ACC112 (cell line): ENCODE results near the gene EYA4.
"Not testable (repeated sequence)": the region's sequence is repeated elsewhere in the genome, so short reads cannot be mapped to it uniquely, and the experiment has no call there.

Experiments used
- H2AFZ ChIP-seq: fragments of 200-600 bp; sonication (generic); one replicate; pipeline ENCODE4 v1.6.0; 2017; ENCODE audit warnings: antibody characterized with exemption, low read length; ENCODE audit not compliant: unreplicated experiment
- H3K27ac ChIP-seq: fragments of 200-600 bp; sonication (generic); 2 replicates; pipeline ENCODE4 v1.5.1; 2014; ENCODE audit warnings: low read depth, mild to moderate bottlenecking, antibody characterized with exemption, low read length, moderate library complexity
- H3K27me3 ChIP-seq: fragments of 200-600 bp; sonication (generic); 2 replicates; pipeline ENCODE4 v1.6.1; 2014; ENCODE audit warnings: mild to moderate bottlenecking, antibody characterized with exemption, low read length, moderate library complexity, mixed read lengths; ENCODE audit not compliant: insufficient read depth
- H3K36me3 ChIP-seq: fragments of 200-600 bp; sonication (generic); 2 replicates; pipeline ENCODE4 v1.6.1; 2016; ENCODE audit warnings: mild to moderate bottlenecking, antibody characterized with exemption, low read length, moderate library complexity, mixed read lengths; ENCODE audit not compliant: insufficient read depth
- H3K4me1 ChIP-seq: fragments of 200-600 bp; sonication (generic); one replicate; pipeline ENCODE4 v1.6.1; 2016; ENCODE audit warnings: low read length, mixed read lengths; ENCODE audit not compliant: insufficient read depth, unreplicated experiment, control insufficient read depth
- H3K4me3 ChIP-seq: fragments of 200-600 bp; sonication (generic); 2 replicates; pipeline ENCODE4 v1.5.1; 2014; ENCODE audit warnings: mild to moderate bottlenecking, low read depth, low read length
- H3K79me2 ChIP-seq: fragments of 200-600 bp; sonication (generic); one replicate; pipeline ENCODE4 v1.6.0; 2016; ENCODE audit warnings: low read length; ENCODE audit not compliant: control insufficient read depth, unreplicated experiment, insufficient read depth

Gene EYA4

GRCh38 chr6:133396233-133396983, 155.3 kb downstream of the EYA4 start:
- Histone ChIP-seq H3K36me3 (no peaks in the 10 kb centered on the region), H2AFZ (no peak overlapping the region), H3K4me1 (peaks cover 6% of the 10 kb centered on the region), H3K27me3 (no peaks in the 10 kb centered on the region), H3K4me3 (no peak overlapping the region), H3K27ac (no peak overlapping the region), H3K79me2 (no peaks in the 10 kb centered on the region)

- H3K4me1 ChIP-seq: peaks cover 6% of the 10 kb centered on the region
- H3K27ac ChIP-seq: no peak overlapping the region
- no peak overlapping the region for H3K4me3 ChIP-seq
- no peak overlapping the region for H2AFZ ChIP-seq
- H3K79me2 ChIP-seq: no peaks in the 10 kb centered on the region
- no peaks in the 10 kb centered on the region for H3K27me3 ChIP-seq
- H3K36me3 ChIP-seq: no peaks in the 10 kb centered on the region
These were observed 155.8 kb downstream of the EYA4 start for GRCh38 chr6:133396984-133397348.

DNA sequence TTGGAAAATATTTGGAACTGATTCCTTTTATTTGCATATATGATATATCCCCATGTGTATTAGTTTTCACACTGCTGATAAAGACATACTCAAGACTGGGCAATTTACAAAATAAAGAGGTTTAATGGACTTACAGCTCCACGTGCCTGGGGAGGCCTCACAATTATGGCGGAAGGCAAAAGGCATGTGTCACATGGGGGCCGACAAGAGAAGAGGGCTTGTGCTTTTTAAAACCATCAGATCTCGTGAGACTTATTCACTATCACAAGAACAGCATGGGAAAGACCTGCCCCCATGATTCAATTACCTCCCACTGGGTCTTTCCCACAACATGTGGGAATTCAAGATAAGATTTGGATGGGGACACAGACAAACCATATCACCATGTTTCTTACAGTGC, 156.4 kb downstream of the EYA4 start:
- H3K79me2 ChIP-seq, H3K4me3 ChIP-seq, H3K4me1 ChIP-seq, H3K36me3 ChIP-seq, H3K27me3 ChIP-seq, H2AFZ ChIP-seq, H3K27ac ChIP-seq: not testable (repeated sequence)

- Histone ChIP-seq H3K36me3 (no peaks in the 10 kb centered on the region), H3K4me3 (no peak overlapping the region), H3K4me1 (peaks cover 6% of the 10 kb centered on the region), H3K79me2 (no peaks in the 10 kb centered on the region), H2AFZ (no peak overlapping the region), H3K27me3 (no peaks in the 10 kb centered on the region), H3K27ac (no peak overlapping the region)
These were observed 158.3 kb downstream of the EYA4 start for GRCh38 chr6:133399426-133399825.

DNA sequence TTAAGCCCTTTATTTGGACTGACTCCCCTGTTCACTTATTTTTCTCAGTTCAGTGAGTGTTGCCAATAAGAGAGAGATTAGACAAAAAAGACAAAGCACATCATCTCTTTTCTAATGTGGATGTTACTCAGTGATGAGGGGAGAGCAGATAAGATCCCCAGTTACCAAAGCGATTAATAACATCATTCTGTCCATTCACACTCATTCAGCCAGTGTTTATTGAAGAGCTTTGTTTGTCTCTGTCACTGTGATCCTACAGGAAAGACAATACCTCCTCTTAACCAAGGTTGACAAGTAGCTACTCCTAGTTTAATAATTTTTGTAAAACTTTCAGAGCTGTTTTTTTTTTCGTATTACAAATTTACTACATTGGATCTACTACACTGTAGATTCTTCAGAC, 163.0 kb downstream of the EYA4 start:
- no peaks in the 10 kb centered on the region for H3K4me1 ChIP-seq
- no peak overlapping the region for H3K27ac ChIP-seq
- H2AFZ ChIP-seq: no peak overlapping the region
- H3K79me2 ChIP-seq: no peaks in the 10 kb centered on the region
- H3K36me3 ChIP-seq: no peaks in the 10 kb centered on the region
- H3K27me3 ChIP-seq: no peaks in the 10 kb centered on the region
- no peak overlapping the region for H3K4me3 ChIP-seq

GRCh38 chr6:133404728-133405127, 163.6 kb downstream of the EYA4 start:
- H3K27ac ChIP-seq: no peak overlapping the region
- no peaks in the 10 kb centered on the region for H3K4me1 ChIP-seq
- no peaks in the 10 kb centered on the region for H3K27me3 ChIP-seq
- H3K36me3 ChIP-seq: no peaks in the 10 kb centered on the region
- no peak overlapping the region for H2AFZ ChIP-seq
- no peaks in the 10 kb centered on the region for H3K79me2 ChIP-seq
- H3K4me3 ChIP-seq: no peak overlapping the region

DNA sequence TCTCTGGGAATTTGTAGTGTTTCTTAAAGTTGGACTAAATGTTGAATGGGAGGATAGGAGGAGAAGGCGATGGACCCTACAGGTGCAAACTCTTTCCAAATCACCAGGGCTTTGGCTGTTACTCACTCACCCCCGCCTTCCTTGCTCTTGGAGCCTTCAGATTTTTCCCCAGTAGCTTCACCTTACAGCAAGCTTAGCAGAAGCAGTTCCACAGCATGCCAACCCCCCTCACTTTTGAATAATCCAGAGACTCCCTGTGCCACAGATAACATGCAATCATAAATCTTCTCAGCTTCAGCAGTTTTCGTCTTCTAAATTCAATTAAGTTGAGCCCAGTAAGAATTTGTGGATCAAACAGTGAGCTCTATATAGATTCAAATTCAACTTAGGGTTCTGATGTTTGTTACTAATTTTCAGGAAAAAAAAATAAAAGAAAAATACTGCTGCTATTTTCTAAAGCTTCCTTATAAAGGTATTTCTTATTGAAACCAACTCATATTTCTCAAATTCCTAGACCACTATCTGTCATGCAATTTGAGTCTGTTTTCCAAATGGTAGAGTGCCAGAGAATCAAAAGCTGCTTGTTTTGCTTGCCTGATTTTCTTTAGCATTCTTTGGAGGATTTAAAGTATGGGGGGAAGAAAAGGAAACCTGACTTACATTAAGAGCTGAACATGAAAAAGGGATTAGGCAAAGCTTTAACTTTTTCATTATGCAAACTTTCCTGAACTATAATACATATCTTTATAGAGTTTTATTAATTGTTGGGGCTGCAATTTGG, 166.4 kb downstream of the EYA4 start:
- Histone ChIP-seq H3K36me3 (no peaks in the 10 kb centered on the region), H3K27me3 (no peaks in the 10 kb centered on the region), H3K79me2 (no peaks in the 10 kb centered on the region), H3K4me3 (no peak overlapping the region), H3K27ac (no peak overlapping the region), H2AFZ (no peak overlapping the region), H3K4me1 (no peaks in the 10 kb centered on the region)

DNA sequence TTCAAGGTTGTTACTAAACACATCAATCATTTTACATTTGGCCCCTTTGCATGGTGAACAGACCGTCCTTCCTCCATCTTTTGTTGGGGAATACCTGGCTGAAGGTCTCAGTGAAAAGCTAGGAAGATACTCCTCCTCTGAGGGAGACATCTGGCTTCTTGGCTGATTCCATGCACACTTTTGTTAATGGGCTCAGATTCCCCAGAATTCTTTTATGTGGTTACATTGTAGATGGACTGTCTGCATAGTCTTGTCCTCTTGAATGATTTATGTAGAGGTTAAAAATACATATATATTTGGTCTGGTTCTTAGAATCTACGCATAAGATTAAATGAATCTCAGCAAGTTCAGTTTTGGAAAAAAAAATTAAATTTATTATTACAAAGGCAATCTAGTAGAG, 167.0 kb downstream of the EYA4 start:
- Histone ChIP-seq H3K27ac (no peak overlapping the region), H3K79me2 (no peaks in the 10 kb centered on the region), H3K36me3 (no peaks in the 10 kb centered on the region), H3K27me3 (no peaks in the 10 kb centered on the region), H3K4me1 (no peaks in the 10 kb centered on the region), H3K4me3 (no peak overlapping the region), H2AFZ (no peak overlapping the region)

- H3K4me1 ChIP-seq: no peaks in the 10 kb centered on the region
- H2AFZ ChIP-seq: no peak overlapping the region
- H3K36me3 ChIP-seq: no peaks in the 10 kb centered on the region
- no peaks in the 10 kb centered on the region for H3K27me3 ChIP-seq
- no peak overlapping the region for H3K27ac ChIP-seq
- no peak overlapping the region for H3K4me3 ChIP-seq
- H3K79me2 ChIP-seq: no peaks in the 10 kb centered on the region
These were observed 167.4 kb downstream of the EYA4 start for GRCh38 chr6:133408543-133408942.

DNA sequence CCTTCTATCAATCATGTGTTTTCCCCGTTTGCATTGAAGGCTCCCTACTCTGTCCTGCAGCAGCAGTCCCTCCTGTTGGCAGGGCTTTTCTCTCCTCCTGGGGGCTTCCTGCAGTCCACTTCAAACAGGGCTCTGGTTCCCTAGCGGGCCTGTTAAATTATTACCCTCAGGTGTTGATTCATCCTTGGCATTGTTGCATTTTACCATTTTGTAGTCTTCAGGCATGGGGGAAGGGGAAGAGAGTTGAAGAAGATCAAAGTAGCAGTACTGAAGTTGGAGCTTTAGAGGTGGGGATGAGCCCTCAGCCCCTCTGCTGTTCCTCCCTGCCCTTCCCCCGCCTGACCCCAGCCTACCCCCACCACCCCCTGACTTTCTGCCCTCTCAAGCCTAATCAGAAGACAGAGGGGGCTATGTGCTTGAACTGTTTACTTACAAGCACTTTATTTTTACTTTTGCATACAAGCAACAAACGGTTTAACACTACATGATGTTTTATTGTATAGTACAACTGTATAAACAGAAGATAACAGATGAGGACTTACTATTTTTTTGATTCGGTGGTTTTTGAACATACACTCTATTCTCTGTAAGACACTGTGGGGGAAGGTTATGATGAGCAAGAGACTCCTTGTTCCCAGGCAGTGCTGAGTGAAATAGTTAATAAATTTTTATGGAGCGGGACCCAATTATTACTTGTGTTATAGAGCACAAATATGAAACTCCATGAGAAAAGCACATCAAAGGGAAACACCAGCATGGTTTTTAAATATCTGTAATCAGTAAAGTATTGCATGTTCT, 169.7 kb downstream of the EYA4 start:
- Histone ChIP-seq H3K27ac (no peak overlapping the region), H3K36me3 (no peaks in the 10 kb centered on the region), H3K27me3 (no peaks in the 10 kb centered on the region), H3K79me2 (no peaks in the 10 kb centered on the region), H3K4me1 (no peaks in the 10 kb centered on the region), H3K4me3 (no peak overlapping the region), H2AFZ (no peak overlapping the region)
